Measurements from ENCODE around the gene CCDC198.

CCDC198 gene

DNA sequence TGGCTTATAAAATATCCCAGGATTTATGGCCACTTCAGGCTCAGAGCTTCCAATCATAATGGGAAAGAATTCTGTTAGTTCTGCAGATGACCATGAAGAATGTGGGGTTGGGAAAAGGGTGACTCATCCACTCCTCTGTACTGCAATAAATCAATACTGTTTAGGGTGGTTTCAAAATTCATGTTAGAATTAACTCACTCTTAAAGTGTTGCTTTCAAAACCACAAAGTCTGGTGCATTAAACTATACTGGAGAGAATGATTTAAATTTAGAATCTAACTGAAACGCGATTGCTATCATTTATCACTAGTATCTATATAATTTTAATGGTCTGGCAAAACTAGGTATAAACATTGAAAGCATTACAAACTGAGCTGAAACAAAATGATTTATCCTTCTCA lies 798 bp downstream of the CCDC198 start:
- TF ChIP-seq, protein P1, sequence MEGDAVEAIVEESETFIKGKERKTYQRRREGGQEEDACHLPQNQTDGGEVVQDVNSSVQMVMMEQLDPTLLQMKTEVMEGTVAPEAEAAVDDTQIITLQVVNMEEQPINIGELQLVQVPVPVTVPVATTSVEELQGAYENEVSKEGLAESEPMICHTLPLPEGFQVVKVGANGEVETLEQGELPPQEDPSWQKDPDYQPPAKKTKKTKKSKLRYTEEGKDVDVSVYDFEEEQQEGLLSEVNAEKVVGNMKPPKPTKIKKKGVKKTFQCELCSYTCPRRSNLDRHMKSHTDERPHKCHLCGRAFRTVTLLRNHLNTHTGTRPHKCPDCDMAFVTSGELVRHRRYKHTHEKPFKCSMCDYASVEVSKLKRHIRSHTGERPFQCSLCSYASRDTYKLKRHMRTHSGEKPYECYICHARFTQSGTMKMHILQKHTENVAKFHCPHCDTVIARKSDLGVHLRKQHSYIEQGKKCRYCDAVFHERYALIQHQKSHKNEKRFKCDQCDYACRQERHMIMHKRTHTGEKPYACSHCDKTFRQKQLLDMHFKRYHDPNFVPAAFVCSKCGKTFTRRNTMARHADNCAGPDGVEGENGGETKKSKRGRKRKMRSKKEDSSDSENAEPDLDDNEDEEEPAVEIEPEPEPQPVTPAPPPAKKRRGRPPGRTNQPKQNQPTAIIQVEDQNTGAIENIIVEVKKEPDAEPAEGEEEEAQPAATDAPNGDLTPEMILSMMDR (conservative IDR thresholded peaks at IDR 0.05; ENCODE audit: low read depth, low read length) = no peak
- Histone ChIP-seq H3K79me2 (ENCODE audit: insufficient read depth, low read depth) (no peaks in the 10 kb centered on the region), H4K20me1 (ENCODE audit: insufficient read depth) (no peaks in the 10 kb centered on the region), H3K9ac (no peak overlapping the region), H3K36me3 (ENCODE audit: insufficient read depth) (no peaks in the 10 kb centered on the region), H3K4me1 (ENCODE audit: low read depth, poor library complexity, severe bottlenecking) (no peaks in the 10 kb centered on the region), H3K4me3 (IDR thresholded peaks at IDR 0.05; ENCODE audit: insufficient read depth, low read depth, low read length) (no peak overlapping the region), H3K27ac (no peak overlapping the region), H2AFZ (ENCODE audit: low read depth) (no peak overlapping the region), H3K27me3 (ENCODE audit: insufficient read depth, low read depth) (no peaks in the 10 kb centered on the region), H3K4me2 (no peak overlapping the region)

DNA sequence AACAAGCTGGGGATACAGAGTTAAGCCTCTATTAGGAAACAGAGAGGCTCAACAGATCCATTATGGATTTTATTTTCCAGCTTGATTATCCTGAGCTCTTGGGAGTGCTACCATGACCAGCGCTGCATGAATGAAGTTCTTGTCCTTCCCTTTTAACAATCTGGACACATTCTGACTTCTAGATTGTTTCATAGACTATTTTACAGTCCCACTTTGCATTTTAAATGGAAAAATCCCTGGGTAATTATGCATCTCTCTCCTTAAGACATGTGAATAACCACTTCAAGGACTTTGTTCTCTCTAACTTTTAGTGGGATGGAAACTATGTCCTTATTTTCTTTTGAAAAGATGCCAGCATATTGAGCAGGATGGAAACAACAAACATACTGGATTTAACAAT lies 2.0 kb downstream of the CCDC198 start:
- TF ChIP-seq, protein P1 (conservative IDR thresholded peaks at IDR 0.05; ENCODE audit: low read depth, low read length) = no peak
- Histone ChIP-seq H3K27ac (no peak overlapping the region), H3K79me2 (ENCODE audit: insufficient read depth, low read depth) (no peaks in the 10 kb centered on the region), H3K36me3 (ENCODE audit: insufficient read depth) (no peaks in the 10 kb centered on the region), H4K20me1 (ENCODE audit: insufficient read depth) (no peaks in the 10 kb centered on the region), H3K4me2 (no peak overlapping the region), H3K27me3 (ENCODE audit: insufficient read depth, low read depth) (no peaks in the 10 kb centered on the region), H3K4me3 (IDR thresholded peaks at IDR 0.05; ENCODE audit: insufficient read depth, low read depth, low read length) (no peak overlapping the region), H3K9ac (no peak overlapping the region), H3K4me1 (ENCODE audit: low read depth, poor library complexity, severe bottlenecking) (no peaks in the 10 kb centered on the region), H2AFZ (ENCODE audit: low read depth) (no peak overlapping the region)

DNA sequence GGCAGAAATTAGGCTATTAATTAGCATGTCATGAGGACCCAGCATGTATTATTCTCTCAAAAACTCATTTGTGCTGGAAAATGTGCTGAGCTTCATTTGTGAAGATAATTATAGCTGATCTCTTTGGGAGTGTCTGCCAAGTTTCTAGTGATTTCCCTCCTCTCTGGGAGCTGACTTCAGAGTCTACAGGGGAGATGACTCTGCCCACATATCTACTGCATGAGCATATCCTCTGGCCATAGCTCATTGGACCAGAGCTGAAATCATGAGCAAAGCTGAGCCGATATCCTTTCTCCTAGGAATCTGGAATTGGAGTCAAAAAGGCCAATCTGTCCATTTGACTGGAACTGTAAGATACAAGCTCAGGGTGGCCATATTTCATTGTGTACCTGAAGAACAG lies 5.9 kb downstream of the CCDC198 start:
- Histone ChIP-seq H3K27me3 (ENCODE audit: insufficient read depth, low read depth) (no peaks in the 10 kb centered on the region), H3K4me2 (no peak overlapping the region), H2AFZ (ENCODE audit: low read depth) (no peak overlapping the region), H3K36me3 (ENCODE audit: insufficient read depth) (no peaks in the 10 kb centered on the region), H3K9ac (no peak overlapping the region), H4K20me1 (ENCODE audit: insufficient read depth) (no peaks in the 10 kb centered on the region), H3K79me2 (ENCODE audit: insufficient read depth, low read depth) (no peaks in the 10 kb centered on the region), H3K4me3 (IDR thresholded peaks at IDR 0.05; ENCODE audit: insufficient read depth, low read depth, low read length) (no peak overlapping the region), H3K4me1 (ENCODE audit: low read depth, poor library complexity, severe bottlenecking) (no peaks in the 10 kb centered on the region), H3K27ac (no peak overlapping the region)
- TF ChIP-seq, protein P1 (conservative IDR thresholded peaks at IDR 0.05; ENCODE audit: low read depth, low read length) = no peak

DNA sequence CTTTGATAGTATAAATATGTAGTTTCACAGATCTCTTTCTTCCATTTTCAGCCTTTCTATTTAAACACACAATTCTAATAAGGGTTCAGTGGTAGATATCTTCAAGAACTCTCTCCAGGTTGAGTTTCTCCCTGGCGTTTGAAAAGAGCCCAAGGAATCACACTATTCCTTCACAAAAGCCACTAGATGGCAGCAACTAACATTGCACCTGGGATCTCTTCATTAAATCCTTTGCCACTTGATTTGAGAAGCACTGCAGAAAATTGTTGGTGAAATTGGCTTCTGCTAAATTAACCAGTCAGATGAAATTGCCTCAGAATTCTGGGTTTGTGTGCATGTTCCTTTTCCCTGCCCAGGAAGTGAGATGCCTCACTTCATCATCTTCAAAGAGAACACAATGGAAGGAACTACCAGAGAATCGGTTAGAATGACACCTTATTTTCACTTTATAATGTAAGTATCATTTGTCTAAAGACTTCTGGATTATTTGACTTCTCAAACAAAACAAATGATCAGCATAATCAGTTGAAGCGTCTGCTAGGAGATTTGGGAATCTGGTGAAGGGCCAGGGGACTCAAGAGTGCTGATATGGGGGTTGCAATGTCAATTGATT lies 6.8 kb downstream of the CCDC198 start:
- Histone ChIP-seq H3K36me3 (ENCODE audit: insufficient read depth) (no peaks in the 10 kb centered on the region), H3K27me3 (ENCODE audit: insufficient read depth, low read depth) (no peaks in the 10 kb centered on the region)
- TF ChIP-seq, protein P1 (conservative IDR thresholded peaks at IDR 0.05; ENCODE audit: low read depth, low read length) = peak; percentile 58

More for the DNA sequence above, 6.8 kb downstream of the CCDC198 start:
- H3K79me2 ChIP-seq (ENCODE audit: insufficient read depth, low read depth) = no peaks in the 10 kb centered on the region
- no peak overlapping the region for H3K27ac ChIP-seq
- H2AFZ ChIP-seq (ENCODE audit: low read depth) = no peak overlapping the region
- no peak overlapping the region for H3K4me2 ChIP-seq
- no peaks in the 10 kb centered on the region for H4K20me1 ChIP-seq (ENCODE audit: insufficient read depth)
- no peaks in the 10 kb centered on the region for H3K4me1 ChIP-seq (ENCODE audit: low read depth, poor library complexity, severe bottlenecking)
- H3K9ac ChIP-seq = no peak overlapping the region
- H3K4me3 ChIP-seq (IDR thresholded peaks at IDR 0.05; ENCODE audit: insufficient read depth, low read depth, low read length) = no peak overlapping the region

Measured in KMS-11 (cell line).